ENCODE results near the gene MBP.

DNA sequence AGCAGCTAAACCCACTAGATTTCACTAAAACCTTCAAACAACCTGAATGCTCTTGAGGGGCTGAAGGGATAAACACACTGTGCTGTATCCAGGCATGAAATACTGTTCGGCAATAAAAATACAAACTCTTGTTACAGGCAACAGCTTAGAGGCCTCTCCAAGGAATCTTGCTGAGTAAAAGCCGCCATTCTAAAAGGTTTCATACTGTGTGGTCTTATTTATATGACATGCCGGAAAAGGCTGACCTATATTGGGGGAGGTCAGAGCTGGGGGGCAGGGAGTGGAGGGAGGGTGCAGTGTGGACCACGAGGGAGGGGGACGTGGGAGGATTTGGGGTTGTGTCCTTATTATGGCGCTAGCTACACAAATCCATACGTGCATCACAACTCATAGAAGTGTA lies 136.2 kb downstream of the MBP start:
- TF ChIP-seq, protein P1, sequence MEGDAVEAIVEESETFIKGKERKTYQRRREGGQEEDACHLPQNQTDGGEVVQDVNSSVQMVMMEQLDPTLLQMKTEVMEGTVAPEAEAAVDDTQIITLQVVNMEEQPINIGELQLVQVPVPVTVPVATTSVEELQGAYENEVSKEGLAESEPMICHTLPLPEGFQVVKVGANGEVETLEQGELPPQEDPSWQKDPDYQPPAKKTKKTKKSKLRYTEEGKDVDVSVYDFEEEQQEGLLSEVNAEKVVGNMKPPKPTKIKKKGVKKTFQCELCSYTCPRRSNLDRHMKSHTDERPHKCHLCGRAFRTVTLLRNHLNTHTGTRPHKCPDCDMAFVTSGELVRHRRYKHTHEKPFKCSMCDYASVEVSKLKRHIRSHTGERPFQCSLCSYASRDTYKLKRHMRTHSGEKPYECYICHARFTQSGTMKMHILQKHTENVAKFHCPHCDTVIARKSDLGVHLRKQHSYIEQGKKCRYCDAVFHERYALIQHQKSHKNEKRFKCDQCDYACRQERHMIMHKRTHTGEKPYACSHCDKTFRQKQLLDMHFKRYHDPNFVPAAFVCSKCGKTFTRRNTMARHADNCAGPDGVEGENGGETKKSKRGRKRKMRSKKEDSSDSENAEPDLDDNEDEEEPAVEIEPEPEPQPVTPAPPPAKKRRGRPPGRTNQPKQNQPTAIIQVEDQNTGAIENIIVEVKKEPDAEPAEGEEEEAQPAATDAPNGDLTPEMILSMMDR (conservative IDR thresholded peaks at IDR 0.05; ENCODE audit: low read length) = no peak
- no peak for TF ChIP-seq EZH2phosphoT487 (IDR thresholded peaks at IDR 0.05; ENCODE audit: borderline replicate concordance, low read depth, low read length)

Measured in OCI-LY7 (cell line).